ENCODE measurements around the gene FHOD3. TPM values are rescaled to one million over a fixed set of nuclear protein-coding genes. Genes with fewer than 3 reads are reported as not detected.
A peak's percentile ranks its signal among the peaks of the same experiment; 100 is the strongest.

Gene FHOD3
- total and polyA plus RNA-seq, 9 of the 15 experiments (the other 6 are each of a cell fraction or from before 2014, with no cell fraction given) = 0.11 TPM; not detected in 8

DNA sequence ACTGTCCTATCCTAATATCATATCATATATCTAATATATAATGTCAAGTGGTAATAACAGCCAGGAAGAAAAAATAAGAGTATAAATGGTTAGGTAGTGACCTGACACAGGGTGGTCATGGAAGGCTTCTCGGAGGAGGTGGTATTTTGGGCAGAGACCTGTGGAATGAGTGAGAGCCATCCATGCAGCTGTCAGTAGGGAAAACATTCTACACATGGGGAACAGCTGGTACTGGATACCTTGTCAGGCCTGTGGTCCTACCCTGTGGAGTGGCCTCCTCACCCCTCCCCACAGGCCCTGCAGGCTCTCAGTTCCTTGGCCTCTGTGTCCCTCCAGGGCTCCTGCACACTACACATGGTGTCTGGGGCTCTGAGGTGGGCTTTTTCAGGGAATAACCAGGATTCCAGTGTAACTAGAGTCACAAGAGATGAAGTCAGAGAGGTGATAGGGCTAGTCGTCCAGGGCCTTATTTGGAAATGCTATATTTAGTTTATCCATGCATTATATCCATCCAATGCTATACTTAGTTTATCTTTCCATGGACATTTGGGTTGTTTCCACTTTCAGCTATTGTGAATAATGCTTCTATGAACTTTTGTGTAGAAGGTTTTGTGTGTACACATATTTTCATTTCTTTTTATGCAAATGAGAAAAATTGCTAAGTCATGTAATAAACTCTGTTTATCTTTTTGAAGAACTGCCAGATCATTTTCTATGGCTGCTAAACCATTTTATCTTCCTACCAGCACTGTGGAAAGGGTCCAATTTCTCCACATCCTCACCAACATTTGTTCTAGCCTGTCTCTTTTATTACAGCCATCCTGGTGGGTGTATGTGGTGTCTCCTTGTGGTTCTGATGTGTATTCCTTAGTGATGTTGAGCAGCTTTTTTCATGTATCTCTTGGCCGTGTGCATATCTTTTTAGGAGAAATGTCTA lies 455.7 kb downstream of the FHOD3 start (continued):
- no peak for TF ChIP-seq ZNF436 (CRISPR knock-in tag; IDR thresholded peaks at IDR 0.05)
- TF ChIP-seq ZNF431 (CRISPR knock-in tag; IDR thresholded peaks at IDR 0.05) = no peak
- no peak for TF ChIP-seq GTF2E2 (tag; IDR thresholded peaks at IDR 0.05)
- no peak for TF ChIP-seq NUFIP1 (IDR thresholded peaks at IDR 0.05; ENCODE audit: partially characterized antibody)
- no peak for TF ChIP-seq NFATC3 (IDR thresholded peaks at IDR 0.05)
- TF ChIP-seq, protein P1, sequence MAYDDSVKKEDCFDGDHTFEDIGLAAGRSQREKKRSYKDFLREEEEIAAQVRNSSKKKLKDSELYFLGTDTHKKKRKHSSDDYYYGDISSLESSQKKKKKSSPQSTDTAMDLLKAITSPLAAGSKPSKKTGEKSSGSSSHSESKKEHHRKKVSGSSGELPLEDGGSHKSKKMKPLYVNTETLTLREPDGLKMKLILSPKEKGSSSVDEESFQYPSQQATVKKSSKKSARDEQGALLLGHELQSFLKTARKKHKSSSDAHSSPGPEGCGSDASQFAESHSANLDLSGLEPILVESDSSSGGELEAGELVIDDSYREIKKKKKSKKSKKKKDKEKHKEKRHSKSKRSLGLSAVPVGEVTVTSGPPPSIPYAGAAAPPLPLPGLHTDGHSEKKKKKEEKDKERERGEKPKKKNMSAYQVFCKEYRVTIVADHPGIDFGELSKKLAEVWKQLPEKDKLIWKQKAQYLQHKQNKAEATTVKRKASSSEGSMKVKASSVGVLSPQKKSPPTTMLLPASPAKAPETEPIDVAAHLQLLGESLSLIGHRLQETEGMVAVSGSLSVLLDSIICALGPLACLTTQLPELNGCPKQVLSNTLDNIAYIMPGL (CRISPR knock-in tag; IDR thresholded peaks at IDR 0.05) = no peak
- TF ChIP-seq MED1 (CRISPR knock-in tag; IDR thresholded peaks at IDR 0.05; ENCODE audit: borderline replicate concordance) = no peak
- peak; percentile 96 for TF ChIP-seq ZNF316 (IDR thresholded peaks at IDR 0.05)
- no peak for TF ChIP-seq PHTF2 (CRISPR knock-in tag; IDR thresholded peaks at IDR 0.05)
- peak; percentile 85; the same call in 1 of the 2 replicates for TF ChIP-seq MAFF (IDR thresholded peaks at IDR 0.05; ENCODE audit: low read length)
- no peak for TF ChIP-seq ZKSCAN8 (CRISPR knock-in tag; IDR thresholded peaks at IDR 0.05)
- TF ChIP-seq GTF2B (IDR thresholded peaks at IDR 0.05; ENCODE audit: extremely low read depth, insufficient read length) = no peak
- no peak for TF ChIP-seq RBM34 (IDR thresholded peaks at IDR 0.05; ENCODE audit: borderline replicate concordance, insufficient read depth, low read length)
- no peak for TF ChIP-seq NONO (IDR thresholded peaks at IDR 0.05; ENCODE audit: low read depth in 2 of 2, low read length in 1 of 2)
- TF ChIP-seq KDM1A (IDR thresholded peaks at IDR 0.05) = no peak
- TF ChIP-seq ZNF780A (CRISPR knock-in tag; IDR thresholded peaks at IDR 0.05) = no peak
- TF ChIP-seq POLR2B (IDR thresholded peaks at IDR 0.05; ENCODE audit: low read depth, partially characterized antibody) = no peak
- TF ChIP-seq NFIC (IDR thresholded peaks at IDR 0.05) = peak; percentile 70
- no peak for TF ChIP-seq RBM15 (IDR thresholded peaks at IDR 0.05; ENCODE audit: insufficient read depth, low read length)
- TF ChIP-seq ZNF253 (CRISPR knock-in tag; conservative IDR thresholded peaks at IDR 0.05) = no peak
- TF ChIP-seq C11orf30 (IDR thresholded peaks at IDR 0.05; ENCODE audit: low read depth) = peak; percentile 89
- 0 out of 2 replicates have a peak, but pooled peaks have one; percentile 19 for TF ChIP-seq TEAD4 (IDR thresholded peaks at IDR 0.05; ENCODE audit: low read length)
- TF ChIP-seq TEAD4 (CRISPR knock-in tag; IDR thresholded peaks at IDR 0.05; ENCODE audit: borderline replicate concordance) = no peak
- peak; percentile 68 for TF ChIP-seq RBM25 (IDR thresholded peaks at IDR 0.05; ENCODE audit: low read depth, low read length, severe bottlenecking)
- peak; percentile 17; the same call in 1 of the 2 replicates for TF ChIP-seq CBFA2T2 (conservative IDR thresholded peaks at IDR 0.05)

Measured in K562 (cell line).